Adrenal gland (tissue), 12 donors: Measurements from ENCODE around the gene FMC1. TPM values are rescaled to one million over a fixed set of nuclear protein-coding genes. Genes with fewer than 3 reads are reported as not detected.

Experiments
- DNase-seq, 7 donors: peaks; one replicate each; pipeline ENCODE4 v3.0.0-alpha.2; 2019 to 2020
- H3K27ac ChIP-seq, 5 donors: fragments of 200-600 bp; sonication (generic) in 4 of 5; 1 replicate in 3 of 5; 2 replicates in 2 of 5; pipeline versions ENCODE4 v1.5.1 to v1.8.0; 2016 to 2020; ENCODE audit warnings: mild to moderate bottlenecking in 1 of 5
- H3K27me3 ChIP-seq: fragments of 200-600 bp; 2 replicates; pipeline ENCODE4 v1.8.0; 2021
- H3K36me3 ChIP-seq, 2 donors: fragments of 200-600 bp; replicated peaks in 1 of 2; 1 replicate in 1 of 2; 2 replicates in 1 of 2; pipeline versions ENCODE4 v1.5.1 to v1.8.0; 2018 to 2022
- H3K4me1 ChIP-seq, 2 donors: fragments of 200-600 bp; replicated peaks in 1 of 2; 1 replicate in 1 of 2; 2 replicates in 1 of 2; pipeline versions ENCODE4 v1.5.1 to v1.8.0; 2018 to 2021
- H3K4me3 ChIP-seq, 4 donors: fragments of 200-600 bp; sonication (generic) in 3 of 4; one replicate each; pipeline ENCODE4 v1.5.1; 2016 to 2018
- H3K9me3 ChIP-seq, 3 donors: fragments of 200-600 bp; sonication (generic) in 1 of 3; replicated peaks in 1 of 3; 1 replicate in 2 of 3; 2 replicates in 1 of 3; pipeline versions ENCODE4 v1.5.1 to v1.8.0; 2016 to 2021
- CTCF ChIP-seq, 6 experiments: fragments of 450-650 bp in 4 of 6; fragments of 200-600 bp in 2 of 6; sonication (generic) in 1 of 6; IDR thresholded peaks; 1 replicate in 5 of 6; 2 replicates in 1 of 6; pipeline versions ENCODE4 v1.5.1 to v1.8.0; 2016 to 2021; ENCODE audit warnings: antibody characterized with exemption in 6 of 6, mild to moderate bottlenecking in 2 of 6, moderate library complexity in 1 of 6
- POLR2A ChIP-seq, 2 donors: fragments of 450-650 bp; IDR thresholded peaks; one replicate each; pipeline ENCODE4 v1.6.1; 2017; ENCODE audit warnings: antibody characterized with exemption in 2 of 2, mild to moderate bottlenecking in 2 of 2, moderate library complexity in 1 of 2
- WGBS, 4 donors: extraction: QIAGEN DNeasy Blood & Tissue Kit in 2 of 4; methylation state at CpG; one replicate each; pipeline versions ENCODE4 v1.1.5 to v1.1.7; 2013 to 2017; 5-methylcytosine and 5-hydroxymethylcytosine counted together
- intact Hi-C, 2 donors: fragments of 100-400 bp; cut with DNase I; formaldehyde crosslinking; loops; one replicate each; pipeline versions ENCODE4 v1.14.1 to v1.15.0; 2022 to 2023
- polyA plus RNA-seq, 3 donors: library from polyadenylated mRNA; stranded (reverse); fragments of 200-250 nt in 2 of 3; fragments of 350-450 nt in 1 of 3; fragmentation: Illumina TruSeq in 1 of 3; extraction: RNeasy Lipid Tissue Mini Kit (QIAGEN cat#74804) in 1 of 3; gene quantifications; one replicate each; pipeline ENCODE4 v1.2.3, GENCODE V29; 2013 to 2014
- total RNA-seq, 9 donors: library from RNA; depleted of rRNA in 4 of 9; stranded (reverse); fragments of >200 nt in 4 of 9; fragments of 120-200 nt in 1 of 9; fragmentation: NEBNext Ultra II Directional in 1 of 9; extraction: Animal tissue kit (Norgen Biotek cat#: 25700) in 1 of 9; gene quantifications; one replicate each; pipeline versions ENCODE4 v1.1.0 to v1.2.4, GENCODE V29; 2013 to 2023
- donor health status: healthy with polysubstance abuse.
- donor health status: Bipolar disorder and iron deficiency.
- donor health status: DM: yes; HTN: yes; CAD: no.
- donor health status: DM: no; HTN: no; CAD: no.
- donor health status: DM: no; HTN: no; CAD: no.
- donor health status: DM: yes; HTN: yes; CAD: no.

The FMC1 gene
- total and polyA plus RNA-seq, 12 donors, result 10.0 to 98.6 (median 23.6) TPM

- TF ChIP-seq CTCF (IDR thresholded peaks at IDR 0.05), result no peak
- no peak for TF ChIP-seq POLR2A (IDR thresholded peaks at IDR 0.05)
- intact Hi-C loops, result no loop called here
- Histone ChIP-seq H3K4me3 (no peak overlapping the region), H3K27ac (no peak overlapping the region), H3K36me3 (peaks cover 0 to 43% of the 10 kb centered on the region in 2 donors), H3K9me3 (no peaks in the 10 kb centered on the region), H3K27me3 (no peaks in the 10 kb centered on the region), H3K4me1 (no peaks in the 10 kb centered on the region)
- 85 to 90% (median 87%) methylated on average over 6 of the region's 6 CpGs for WGBS, 4 donors
- DNase-seq, result no peak
Observed at GRCh38 chr7:139382439-139382838, 41.3 kb downstream of the FMC1 start.

GRCh38 chr7:139384611-139385010 is 43.5 kb downstream of the FMC1 start:
- TF ChIP-seq POLR2A (IDR thresholded peaks at IDR 0.05) (no peak), CTCF (IDR thresholded peaks at IDR 0.05) (no peak)
- Histone ChIP-seq H3K4me3 (no peak overlapping the region), H3K27me3 (no peaks in the 10 kb centered on the region), H3K4me1 (no peaks in the 10 kb centered on the region), H3K9me3 (no peaks in the 10 kb centered on the region), H3K36me3 (peaks cover 0 to 26% of the 10 kb centered on the region in 2 donors), H3K27ac (no peak overlapping the region)
- intact Hi-C loops, result no loop called here
- DNase-seq, result no peak
- WGBS, 4 donors, result 93 to 95% (median 93%) methylated on average over 3 of the region's 3 CpGs

GRCh38 chr7:139387594-139387993 is 46.5 kb downstream of the FMC1 start:
- intact Hi-C loops, result no loop called here
- Histone ChIP-seq H3K36me3 (peaks cover 0 to 10% of the 10 kb centered on the region in 2 donors), H3K4me1 (no peaks in the 10 kb centered on the region), H3K4me3 (no peak overlapping the region), H3K9me3 (no peaks in the 10 kb centered on the region), H3K27ac (no peak overlapping the region), H3K27me3 (no peaks in the 10 kb centered on the region)
- TF ChIP-seq CTCF (IDR thresholded peaks at IDR 0.05) (no peak), POLR2A (IDR thresholded peaks at IDR 0.05) (no peak)
- WGBS, 4 donors, result 87 to 94% (median 92%) methylated on average over 5 of the region's 5 CpGs
- no peak for DNase-seq

GRCh38 chr7:139389091-139389490 is 48.0 kb downstream of the FMC1 start:
- Histone ChIP-seq H3K4me3 (no peak overlapping the region), H3K9me3 (no peaks in the 10 kb centered on the region), H3K27ac (no peak overlapping the region), H3K4me1 (peaks cover 0 to 6% of the 10 kb centered on the region in 2 donors), H3K27me3 (no peaks in the 10 kb centered on the region), H3K36me3 (peaks cover 0 to 5% of the 10 kb centered on the region in 2 donors)
- TF ChIP-seq CTCF (IDR thresholded peaks at IDR 0.05) (no peak), POLR2A (IDR thresholded peaks at IDR 0.05) (no peak)
- intact Hi-C loops, result no loop called here
- DNase-seq, result no peak
- 89 to 93% (median 92%) methylated on average over 3 of the region's 3 CpGs for WGBS, 4 donors
